K562 (cell line): Measurements from ENCODE around the gene H2AZ2. TPM values are rescaled to one million over a fixed set of nuclear protein-coding genes. Genes with fewer than 3 reads are reported as not detected.
A peak's percentile ranks its signal among the peaks of the same experiment; 100 is the strongest.

Source experiments
- FOXA1 ChIP-seq: fragments of 450-650 bp; IDR thresholded peaks from 2 replicates; pipeline ENCODE4 v1.6.1; 2016; ENCODE audit warnings: mild to moderate bottlenecking, borderline replicate concordance
- IRF2 ChIP-seq: sonication (generic); formaldehyde crosslinking; IDR thresholded peaks from 2 replicates; pipeline ENCODE4 v1.8.1; 2022; ENCODE audit warnings: mild to moderate bottlenecking, missing genetic modification reagents
- KDM1A ChIP-seq, 2 experiments: fragments of 450-650 bp; IDR thresholded peaks; 2 replicates each; pipeline ENCODE4 v1.6.1; 2016; ENCODE audit warnings: mild to moderate bottlenecking in 2 of 2
- MAFG ChIP-seq: fragments of 450-650 bp; conservative IDR thresholded peaks from 2 replicates; pipeline ENCODE4 v1.6.1; 2016; ENCODE audit warnings: missing genetic modification characterization, missing compliant biosample characterization
- NCOA6 ChIP-seq: fragments of 450-650 bp; IDR thresholded peaks from 2 replicates; pipeline ENCODE4 v1.6.1; 2017; ENCODE audit warnings: mild to moderate bottlenecking
- POLR2B ChIP-seq: fragments of 450-650 bp; IDR thresholded peaks from 2 replicates; pipeline ENCODE4 v1.6.1; 2018; ENCODE audit warnings: low read depth; ENCODE audit not compliant: partially characterized antibody
- TCFL5 ChIP-seq: fragments of 250-450 bp; sonication (Bioruptor Pico); conservative IDR thresholded peaks from 2 replicates; pipeline ENCODE4 v1.6.1; 2021; ENCODE audit warnings: mild to moderate bottlenecking, moderate library complexity, matching md5 sums
- TSC22D4 ChIP-seq: fragments of 450-650 bp; IDR thresholded peaks from 2 replicates; pipeline ENCODE4 v1.6.1; 2016; ENCODE audit warnings: missing genetic modification characterization, missing biosample characterization, control low read depth
- ZEB2 ChIP-seq: fragments of 450-650 bp; IDR thresholded peaks from 2 replicates; pipeline ENCODE4 v1.6.1; 2016
- ZKSCAN8 ChIP-seq: fragments of 200-800 bp; sonication (Bioruptor generic); IDR thresholded peaks from 2 replicates; pipeline ENCODE4 v1.6.1; 2016; ENCODE audit warnings: missing genetic modification characterization, missing compliant biosample characterization
- ZNF124 ChIP-seq: sonication (generic); formaldehyde crosslinking; IDR thresholded peaks from 2 replicates; pipeline ENCODE4 v1.8.1; 2022; ENCODE audit warnings: missing genetic modification reagents
- ZNF165 ChIP-seq: fragments of 250-450 bp; sonication (Bioruptor Pico); IDR thresholded peaks from 2 replicates; pipeline ENCODE4 v1.4.0; 2020; ENCODE audit warnings: borderline replicate concordance
- ZNF431 ChIP-seq: sonication (generic); formaldehyde crosslinking; IDR thresholded peaks from 2 replicates; pipeline ENCODE4 v1.8.0; 2022; ENCODE audit warnings: mild to moderate bottlenecking, missing genetic modification reagents
- ZNF780A ChIP-seq: fragments of 250-450 bp; sonication (Bioruptor Pico); IDR thresholded peaks from 2 replicates; pipeline ENCODE4 v1.5.0; 2021; ENCODE audit warnings: mild to moderate bottlenecking
- polyA plus RNA-seq, 8 experiments: library from polyadenylated mRNA; depleted of rRNA in 4 of 8; stranded (reverse) in 5 of 8; unstranded in 3 of 8; fragments of >200 nt; fragmentation: Nextera tagmentation in 2 of 8; fragmentation: Illumina TruSeq in 1 of 8; extraction: Ambion mirVana in 2 of 8; extraction: Trizol in 1 of 8; gene quantifications; 2 replicates each; pipeline versions ENCODE4 v1.2.1 to v1.2.3, GENCODE V29; 2011 to 2014; ENCODE audit warnings: inconsistent platforms in 1 of 8, missing spikeins in 1 of 8
- total RNA-seq, 7 experiments: library from RNA; depleted of rRNA in 6 of 7; stranded (reverse); fragments of >200 nt in 6 of 7; fragmentation: Illumina TruSeq in 2 of 7; extraction: Trizol in 2 of 7; gene quantifications; 2 replicates each; pipeline versions ENCODE4 v1.2.1 to v1.2.3, GENCODE V29; 2011 to 2021; ENCODE audit warnings: low replicate concordance in 1 of 7
- TF ChIP-seq, protein P1 (sequence below): sonication (generic); IDR thresholded peaks from 2 replicates; pipeline ENCODE4 v1.6.1; 2016
- TF ChIP-seq, protein P2 (sequence below): fragments of 450-650 bp; IDR thresholded peaks from 2 replicates; pipeline ENCODE4 v1.6.1; 2016; ENCODE audit warnings: mild to moderate bottlenecking, moderate library complexity
- TF ChIP-seq, protein P3 (sequence below): conservative IDR thresholded peaks from 2 replicates; pipeline ENCODE4 v1.6.1; 2011; ENCODE audit warnings: low read depth, mild to moderate bottlenecking, low read length; ENCODE audit not compliant: control insufficient read depth

Gene H2AZ2
- total and polyA plus RNA-seq, 9 of the 15 experiments (the other 6 are each of a cell fraction or from before 2014, with no cell fraction given): 105 to 382 (median 286) TPM

DNA sequence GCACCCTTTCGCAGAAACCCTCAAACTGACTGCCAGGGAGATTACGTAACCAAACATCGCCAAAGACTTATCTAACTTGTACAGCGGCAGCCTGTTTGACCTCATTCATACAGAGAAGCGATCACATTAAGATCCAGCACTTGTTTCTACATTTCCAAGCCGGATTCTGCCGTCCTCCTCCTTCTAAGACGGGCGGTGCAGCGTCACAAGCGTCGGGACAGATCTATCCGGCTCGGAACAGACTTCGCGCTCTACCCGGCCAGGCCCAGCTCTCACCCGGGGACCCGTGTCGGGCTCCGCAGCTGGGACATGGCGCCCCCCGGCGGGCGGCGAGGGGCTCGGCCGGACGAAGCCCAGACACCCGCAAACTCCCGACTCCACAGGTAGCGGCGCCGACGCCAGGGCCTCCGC, 373 bp downstream of the H2AZ2 start (continued):
- TF ChIP-seq TCFL5 (CRISPR knock-in tag) (no peak), ZNF431 (CRISPR knock-in tag) (no peak), IRF2 (no peak), MAFG (tag) (no peak), POLR2B (peak; percentile 44), KDM1A (IDR thresholded peaks at IDR 0.05) (peak; percentile 91; a peak in 2 of 4 replicates), ZNF780A (CRISPR knock-in tag) (no peak), ZNF124 (CRISPR knock-in tag) (no peak), NCOA6 (no peak), TSC22D4 (no peak), ZNF165 (CRISPR knock-in tag) (no peak), ZKSCAN8 (CRISPR knock-in tag) (no peak), ZEB2 (no peak; the same call in none of the 2 replicates), FOXA1 (no peak)
- TF ChIP-seq, protein P1, sequence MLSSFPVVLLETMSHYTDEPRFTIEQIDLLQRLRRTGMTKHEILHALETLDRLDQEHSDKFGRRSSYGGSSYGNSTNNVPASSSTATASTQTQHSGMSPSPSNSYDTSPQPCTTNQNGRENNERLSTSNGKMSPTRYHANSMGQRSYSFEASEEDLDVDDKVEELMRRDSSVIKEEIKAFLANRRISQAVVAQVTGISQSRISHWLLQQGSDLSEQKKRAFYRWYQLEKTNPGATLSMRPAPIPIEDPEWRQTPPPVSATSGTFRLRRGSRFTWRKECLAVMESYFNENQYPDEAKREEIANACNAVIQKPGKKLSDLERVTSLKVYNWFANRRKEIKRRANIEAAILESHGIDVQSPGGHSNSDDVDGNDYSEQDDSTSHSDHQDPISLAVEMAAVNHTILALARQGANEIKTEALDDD: peak; percentile 74; the same call in 1 of the 2 replicates
- TF ChIP-seq, protein P2, sequence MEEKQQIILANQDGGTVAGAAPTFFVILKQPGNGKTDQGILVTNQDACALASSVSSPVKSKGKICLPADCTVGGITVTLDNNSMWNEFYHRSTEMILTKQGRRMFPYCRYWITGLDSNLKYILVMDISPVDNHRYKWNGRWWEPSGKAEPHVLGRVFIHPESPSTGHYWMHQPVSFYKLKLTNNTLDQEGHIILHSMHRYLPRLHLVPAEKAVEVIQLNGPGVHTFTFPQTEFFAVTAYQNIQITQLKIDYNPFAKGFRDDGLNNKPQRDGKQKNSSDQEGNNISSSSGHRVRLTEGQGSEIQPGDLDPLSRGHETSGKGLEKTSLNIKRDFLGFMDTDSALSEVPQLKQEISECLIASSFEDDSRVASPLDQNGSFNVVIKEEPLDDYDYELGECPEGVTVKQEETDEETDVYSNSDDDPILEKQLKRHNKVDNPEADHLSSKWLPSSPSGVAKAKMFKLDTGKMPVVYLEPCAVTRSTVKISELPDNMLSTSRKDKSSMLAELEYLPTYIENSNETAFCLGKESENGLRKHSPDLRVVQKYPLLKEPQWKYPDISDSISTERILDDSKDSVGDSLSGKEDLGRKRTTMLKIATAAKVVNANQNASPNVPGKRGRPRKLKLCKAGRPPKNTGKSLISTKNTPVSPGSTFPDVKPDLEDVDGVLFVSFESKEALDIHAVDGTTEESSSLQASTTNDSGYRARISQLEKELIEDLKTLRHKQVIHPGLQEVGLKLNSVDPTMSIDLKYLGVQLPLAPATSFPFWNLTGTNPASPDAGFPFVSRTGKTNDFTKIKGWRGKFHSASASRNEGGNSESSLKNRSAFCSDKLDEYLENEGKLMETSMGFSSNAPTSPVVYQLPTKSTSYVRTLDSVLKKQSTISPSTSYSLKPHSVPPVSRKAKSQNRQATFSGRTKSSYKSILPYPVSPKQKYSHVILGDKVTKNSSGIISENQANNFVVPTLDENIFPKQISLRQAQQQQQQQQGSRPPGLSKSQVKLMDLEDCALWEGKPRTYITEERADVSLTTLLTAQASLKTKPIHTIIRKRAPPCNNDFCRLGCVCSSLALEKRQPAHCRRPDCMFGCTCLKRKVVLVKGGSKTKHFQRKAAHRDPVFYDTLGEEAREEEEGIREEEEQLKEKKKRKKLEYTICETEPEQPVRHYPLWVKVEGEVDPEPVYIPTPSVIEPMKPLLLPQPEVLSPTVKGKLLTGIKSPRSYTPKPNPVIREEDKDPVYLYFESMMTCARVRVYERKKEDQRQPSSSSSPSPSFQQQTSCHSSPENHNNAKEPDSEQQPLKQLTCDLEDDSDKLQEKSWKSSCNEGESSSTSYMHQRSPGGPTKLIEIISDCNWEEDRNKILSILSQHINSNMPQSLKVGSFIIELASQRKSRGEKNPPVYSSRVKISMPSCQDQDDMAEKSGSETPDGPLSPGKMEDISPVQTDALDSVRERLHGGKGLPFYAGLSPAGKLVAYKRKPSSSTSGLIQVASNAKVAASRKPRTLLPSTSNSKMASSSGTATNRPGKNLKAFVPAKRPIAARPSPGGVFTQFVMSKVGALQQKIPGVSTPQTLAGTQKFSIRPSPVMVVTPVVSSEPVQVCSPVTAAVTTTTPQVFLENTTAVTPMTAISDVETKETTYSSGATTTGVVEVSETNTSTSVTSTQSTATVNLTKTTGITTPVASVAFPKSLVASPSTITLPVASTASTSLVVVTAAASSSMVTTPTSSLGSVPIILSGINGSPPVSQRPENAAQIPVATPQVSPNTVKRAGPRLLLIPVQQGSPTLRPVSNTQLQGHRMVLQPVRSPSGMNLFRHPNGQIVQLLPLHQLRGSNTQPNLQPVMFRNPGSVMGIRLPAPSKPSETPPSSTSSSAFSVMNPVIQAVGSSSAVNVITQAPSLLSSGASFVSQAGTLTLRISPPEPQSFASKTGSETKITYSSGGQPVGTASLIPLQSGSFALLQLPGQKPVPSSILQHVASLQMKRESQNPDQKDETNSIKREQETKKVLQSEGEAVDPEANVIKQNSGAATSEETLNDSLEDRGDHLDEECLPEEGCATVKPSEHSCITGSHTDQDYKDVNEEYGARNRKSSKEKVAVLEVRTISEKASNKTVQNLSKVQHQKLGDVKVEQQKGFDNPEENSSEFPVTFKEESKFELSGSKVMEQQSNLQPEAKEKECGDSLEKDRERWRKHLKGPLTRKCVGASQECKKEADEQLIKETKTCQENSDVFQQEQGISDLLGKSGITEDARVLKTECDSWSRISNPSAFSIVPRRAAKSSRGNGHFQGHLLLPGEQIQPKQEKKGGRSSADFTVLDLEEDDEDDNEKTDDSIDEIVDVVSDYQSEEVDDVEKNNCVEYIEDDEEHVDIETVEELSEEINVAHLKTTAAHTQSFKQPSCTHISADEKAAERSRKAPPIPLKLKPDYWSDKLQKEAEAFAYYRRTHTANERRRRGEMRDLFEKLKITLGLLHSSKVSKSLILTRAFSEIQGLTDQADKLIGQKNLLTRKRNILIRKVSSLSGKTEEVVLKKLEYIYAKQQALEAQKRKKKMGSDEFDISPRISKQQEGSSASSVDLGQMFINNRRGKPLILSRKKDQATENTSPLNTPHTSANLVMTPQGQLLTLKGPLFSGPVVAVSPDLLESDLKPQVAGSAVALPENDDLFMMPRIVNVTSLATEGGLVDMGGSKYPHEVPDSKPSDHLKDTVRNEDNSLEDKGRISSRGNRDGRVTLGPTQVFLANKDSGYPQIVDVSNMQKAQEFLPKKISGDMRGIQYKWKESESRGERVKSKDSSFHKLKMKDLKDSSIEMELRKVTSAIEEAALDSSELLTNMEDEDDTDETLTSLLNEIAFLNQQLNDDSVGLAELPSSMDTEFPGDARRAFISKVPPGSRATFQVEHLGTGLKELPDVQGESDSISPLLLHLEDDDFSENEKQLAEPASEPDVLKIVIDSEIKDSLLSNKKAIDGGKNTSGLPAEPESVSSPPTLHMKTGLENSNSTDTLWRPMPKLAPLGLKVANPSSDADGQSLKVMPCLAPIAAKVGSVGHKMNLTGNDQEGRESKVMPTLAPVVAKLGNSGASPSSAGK: peak; percentile 12
- TF ChIP-seq, protein P3, sequence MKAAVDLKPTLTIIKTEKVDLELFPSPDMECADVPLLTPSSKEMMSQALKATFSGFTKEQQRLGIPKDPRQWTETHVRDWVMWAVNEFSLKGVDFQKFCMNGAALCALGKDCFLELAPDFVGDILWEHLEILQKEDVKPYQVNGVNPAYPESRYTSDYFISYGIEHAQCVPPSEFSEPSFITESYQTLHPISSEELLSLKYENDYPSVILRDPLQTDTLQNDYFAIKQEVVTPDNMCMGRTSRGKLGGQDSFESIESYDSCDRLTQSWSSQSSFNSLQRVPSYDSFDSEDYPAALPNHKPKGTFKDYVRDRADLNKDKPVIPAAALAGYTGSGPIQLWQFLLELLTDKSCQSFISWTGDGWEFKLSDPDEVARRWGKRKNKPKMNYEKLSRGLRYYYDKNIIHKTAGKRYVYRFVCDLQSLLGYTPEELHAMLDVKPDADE: peak; percentile 80
